ENCODE data around the gene CPNE6. TPM values are rescaled to one million over a fixed set of nuclear protein-coding genes. Genes with fewer than 3 reads are reported as not detected.

Gene CPNE6
- polyA plus RNA-seq, 1 of the 3 experiments (the other 2 are of a cell fraction), result not detected

GRCh38 chr14:24074625-24075484, 3.5 kb downstream of the CPNE6 start:
- no peaks in the 10 kb centered on the region for H3K79me2 ChIP-seq (ENCODE audit: insufficient read depth)
- ChIA-PET POLR2A (interaction anchor here (1.8 kb wide), 1 partner anchor 23 kb away, joined by 3 read pairs; the partner anchor contains the start of gene CARMIL3), CTCF (interaction anchor here (1.5 to 42.8 kb wide), 3 partner anchors 10 to 25 kb away, joined by 4 to 1159 read pairs (median 284); partner anchors contain the start of gene PCK2)
- H3F3A ChIP-seq (replicated peaks; ENCODE audit: insufficient read depth), result no peaks in the 10 kb centered on the region
- no peak overlapping the region for H2AFZ ChIP-seq (ENCODE audit: low read depth)
- TF ChIP-seq EP300 (IDR thresholded peaks at IDR 0.05; ENCODE audit: borderline replicate concordance in 1 of 2, low read depth in 1 of 2, low read length in 1 of 2), result no peak
- no peak for TF ChIP-seq ELF1 (IDR thresholded peaks at IDR 0.05)
- no peak for TF ChIP-seq CTCF (IDR thresholded peaks at IDR 0.05)
- no peak for TF ChIP-seq GATA2 (CRISPR knock-in tag; IDR thresholded peaks at IDR 0.05)
- no peak for TF ChIP-seq TEAD4 (IDR thresholded peaks at IDR 0.05; ENCODE audit: borderline replicate concordance, insufficient read depth)
- no peak for TF ChIP-seq YY1 (IDR thresholded peaks at IDR 0.05; ENCODE audit: low read depth)
- no peak for TF ChIP-seq RAD21 (IDR thresholded peaks at IDR 0.05; ENCODE audit: low read length)
- no peak for TF ChIP-seq RCOR1 (IDR thresholded peaks at IDR 0.05; ENCODE audit: low read length)
- no peak for TF ChIP-seq RXRA (IDR thresholded peaks at IDR 0.05; ENCODE audit: borderline replicate concordance, low read depth)
- no peak for TF ChIP-seq FOXM1 (IDR thresholded peaks at IDR 0.05; ENCODE audit: low read depth)
- no peak for TF ChIP-seq NFIC (IDR thresholded peaks at IDR 0.05; ENCODE audit: borderline replicate concordance)
- TF ChIP-seq POLR2AphosphoS5 (IDR thresholded peaks at IDR 0.05; ENCODE audit: low read depth, low read length), result no peak
- no peak for TF ChIP-seq CHD2 (IDR thresholded peaks at IDR 0.05; ENCODE audit: low read length, partially characterized antibody)
- TF ChIP-seq USF1 (IDR thresholded peaks at IDR 0.05; ENCODE audit: borderline replicate concordance, low read depth), result no peak
- no peak for TF ChIP-seq USF2 (IDR thresholded peaks at IDR 0.05; ENCODE audit: borderline replicate concordance, low read depth, low read length)
- no peak for TF ChIP-seq SMC3 (IDR thresholded peaks at IDR 0.05; ENCODE audit: low read depth, low read length)
- TF ChIP-seq FOSL2 (IDR thresholded peaks at IDR 0.05; ENCODE audit: borderline replicate concordance, low read depth), result no peak
- TF ChIP-seq REST (IDR thresholded peaks at IDR 0.05; ENCODE audit: low read depth, low read length), result no peak
- no peak for TF ChIP-seq MAX (IDR thresholded peaks at IDR 0.05; ENCODE audit: low read depth)
- no peak for TF ChIP-seq EZH2phosphoT487 (IDR thresholded peaks at IDR 0.05; ENCODE audit: borderline replicate concordance, low read depth)
- no peak for DNase-seq
- no peak overlapping the region for H3K4me3 ChIP-seq (ENCODE audit: low read depth in 2 of 2, low read length in 1 of 2)
- H3K9ac ChIP-seq, result no peak overlapping the region
- H3K4me1 ChIP-seq (ENCODE audit: control insufficient read depth in 1 of 2, insufficient read depth in 2 of 2, low read depth in 1 of 2, low read length in 1 of 2), result peaks cover 0 to 13% of the 10 kb centered on the region in 2 experiments; a peak in 1 of 4 replicates
- no peaks in the 10 kb centered on the region; the same call in 1 of the 2 replicates for H3K27me3 ChIP-seq (ENCODE audit: insufficient read depth)
- WGBS (ENCODE audit: low lambda C conversion rate), result 56% methylated on average over 10 of the region's 11 CpGs
- H3K36me3 ChIP-seq (replicated peaks in 1 of 2; ENCODE audit: control insufficient read depth in 1 of 2, insufficient read depth in 2 of 2, low read length in 1 of 2), result no peaks in the 10 kb centered on the region
- no peak overlapping the region for H3K4me2 ChIP-seq
- no peak overlapping the region for H3K27ac ChIP-seq (ENCODE audit: low read depth in 2 of 2, low read length in 1 of 2)
- no peaks in the 10 kb centered on the region for H3K9me3 ChIP-seq
- no peaks in the 10 kb centered on the region for H3K9me2 ChIP-seq
- H4K20me1 ChIP-seq (ENCODE audit: insufficient read depth), result no peaks in the 10 kb centered on the region

Measured in SK-N-SH (cell line).